Measurements from ENCODE around the gene TNIK. TPM values are rescaled to one million over a fixed set of nuclear protein-coding genes. Genes with fewer than 3 reads are reported as not detected.

Gene TNIK
- polyA plus RNA-seq, 1 of the 3 experiments (the other 2 are of a cell fraction) = 19.4 TPM

DNA sequence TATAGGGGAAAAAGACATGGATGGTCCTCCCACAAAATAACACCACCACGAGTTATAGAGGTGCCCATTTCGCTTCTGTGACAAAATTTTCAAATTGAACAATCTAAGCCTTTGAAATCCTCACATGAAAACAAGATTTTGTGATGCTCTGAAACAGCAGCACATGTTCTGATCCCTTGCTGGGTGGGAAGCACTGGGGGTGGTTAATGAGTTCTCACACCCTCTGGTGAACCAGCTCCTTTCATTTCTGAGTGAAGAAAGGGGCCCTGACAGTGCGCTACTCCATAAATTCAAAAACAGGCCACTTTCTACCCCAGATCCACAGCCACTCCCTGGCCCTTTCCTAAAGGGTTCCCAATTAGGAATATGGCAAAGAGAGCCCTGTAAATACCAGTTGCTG lies 129.3 kb downstream of the TNIK start (continued):
- TF ChIP-seq, protein P1, sequence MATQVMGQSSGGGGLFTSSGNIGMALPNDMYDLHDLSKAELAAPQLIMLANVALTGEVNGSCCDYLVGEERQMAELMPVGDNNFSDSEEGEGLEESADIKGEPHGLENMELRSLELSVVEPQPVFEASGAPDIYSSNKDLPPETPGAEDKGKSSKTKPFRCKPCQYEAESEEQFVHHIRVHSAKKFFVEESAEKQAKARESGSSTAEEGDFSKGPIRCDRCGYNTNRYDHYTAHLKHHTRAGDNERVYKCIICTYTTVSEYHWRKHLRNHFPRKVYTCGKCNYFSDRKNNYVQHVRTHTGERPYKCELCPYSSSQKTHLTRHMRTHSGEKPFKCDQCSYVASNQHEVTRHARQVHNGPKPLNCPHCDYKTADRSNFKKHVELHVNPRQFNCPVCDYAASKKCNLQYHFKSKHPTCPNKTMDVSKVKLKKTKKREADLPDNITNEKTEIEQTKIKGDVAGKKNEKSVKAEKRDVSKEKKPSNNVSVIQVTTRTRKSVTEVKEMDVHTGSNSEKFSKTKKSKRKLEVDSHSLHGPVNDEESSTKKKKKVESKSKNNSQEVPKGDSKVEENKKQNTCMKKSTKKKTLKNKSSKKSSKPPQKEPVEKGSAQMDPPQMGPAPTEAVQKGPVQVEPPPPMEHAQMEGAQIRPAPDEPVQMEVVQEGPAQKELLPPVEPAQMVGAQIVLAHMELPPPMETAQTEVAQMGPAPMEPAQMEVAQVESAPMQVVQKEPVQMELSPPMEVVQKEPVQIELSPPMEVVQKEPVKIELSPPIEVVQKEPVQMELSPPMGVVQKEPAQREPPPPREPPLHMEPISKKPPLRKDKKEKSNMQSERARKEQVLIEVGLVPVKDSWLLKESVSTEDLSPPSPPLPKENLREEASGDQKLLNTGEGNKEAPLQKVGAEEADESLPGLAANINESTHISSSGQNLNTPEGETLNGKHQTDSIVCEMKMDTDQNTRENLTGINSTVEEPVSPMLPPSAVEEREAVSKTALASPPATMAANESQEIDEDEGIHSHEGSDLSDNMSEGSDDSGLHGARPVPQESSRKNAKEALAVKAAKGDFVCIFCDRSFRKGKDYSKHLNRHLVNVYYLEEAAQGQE (IDR thresholded peaks at IDR 0.05; ENCODE audit: low read depth, low read length) = no peak

DNA sequence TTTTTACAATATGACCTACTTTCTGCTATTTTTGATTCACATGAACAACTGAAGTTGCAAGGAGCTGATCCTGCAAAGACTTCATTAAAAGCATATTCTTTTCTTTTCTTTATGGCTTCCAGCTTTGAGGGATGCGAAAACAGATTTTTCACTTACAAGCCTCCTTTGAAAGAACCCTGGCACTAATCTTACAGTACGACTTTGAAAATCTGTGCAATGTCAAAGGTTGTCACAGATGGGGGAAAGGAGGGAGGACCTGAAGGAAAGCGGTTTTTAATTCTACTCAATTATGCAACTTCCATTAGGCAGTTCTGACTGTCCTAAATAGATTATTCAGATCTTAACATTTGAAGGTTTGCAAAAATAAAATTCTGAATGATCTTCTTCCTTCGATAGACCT lies 130.5 kb downstream of the TNIK start:
- Histone ChIP-seq H3K36me3 (replicated peaks in 1 of 2; ENCODE audit: control insufficient read depth in 1 of 2, insufficient read depth in 2 of 2, low read length in 1 of 2) (no peaks in the 10 kb centered on the region), H4K20me1 (ENCODE audit: insufficient read depth) (no peaks in the 10 kb centered on the region; the same call in 1 of the 2 replicates), H3K79me2 (ENCODE audit: insufficient read depth) (0 out of 2 replicates have a peak, but pooled peaks cover 4% of the 10 kb centered on the region), H3K9ac (no peak overlapping the region), H3K4me2 (no peak overlapping the region), H3K9me3 (no peaks in the 10 kb centered on the region), H3K4me3 (ENCODE audit: low read depth in 2 of 2, low read length in 1 of 2) (no peak overlapping the region), H3K27me3 (ENCODE audit: insufficient read depth) (no peaks in the 10 kb centered on the region), H3K9me2 (no peaks in the 10 kb centered on the region), H3K27ac (ENCODE audit: low read depth in 2 of 2, low read length in 1 of 2) (no peak overlapping the region; a peak in 1 of 4 replicates), H3K4me1 (ENCODE audit: control insufficient read depth in 1 of 2, insufficient read depth in 2 of 2, low read depth in 1 of 2, low read length in 1 of 2) (no peaks in the 10 kb centered on the region; a peak in 2 of 4 replicates), H2AFZ (ENCODE audit: low read depth) (no peak overlapping the region), H3F3A (replicated peaks; ENCODE audit: insufficient read depth) (no peaks in the 10 kb centered on the region)
- 56% methylated on average over 4 of the region's 4 CpGs for WGBS (ENCODE audit: low lambda C conversion rate)
- no peak for TF ChIP-seq EZH2phosphoT487 (IDR thresholded peaks at IDR 0.05; ENCODE audit: borderline replicate concordance, low read depth)
- TF ChIP-seq RXRA (IDR thresholded peaks at IDR 0.05; ENCODE audit: borderline replicate concordance, low read depth) = no peak
- TF ChIP-seq GABPA (IDR thresholded peaks at IDR 0.05; ENCODE audit: low read depth) = no peak
- TF ChIP-seq, protein P2, sequence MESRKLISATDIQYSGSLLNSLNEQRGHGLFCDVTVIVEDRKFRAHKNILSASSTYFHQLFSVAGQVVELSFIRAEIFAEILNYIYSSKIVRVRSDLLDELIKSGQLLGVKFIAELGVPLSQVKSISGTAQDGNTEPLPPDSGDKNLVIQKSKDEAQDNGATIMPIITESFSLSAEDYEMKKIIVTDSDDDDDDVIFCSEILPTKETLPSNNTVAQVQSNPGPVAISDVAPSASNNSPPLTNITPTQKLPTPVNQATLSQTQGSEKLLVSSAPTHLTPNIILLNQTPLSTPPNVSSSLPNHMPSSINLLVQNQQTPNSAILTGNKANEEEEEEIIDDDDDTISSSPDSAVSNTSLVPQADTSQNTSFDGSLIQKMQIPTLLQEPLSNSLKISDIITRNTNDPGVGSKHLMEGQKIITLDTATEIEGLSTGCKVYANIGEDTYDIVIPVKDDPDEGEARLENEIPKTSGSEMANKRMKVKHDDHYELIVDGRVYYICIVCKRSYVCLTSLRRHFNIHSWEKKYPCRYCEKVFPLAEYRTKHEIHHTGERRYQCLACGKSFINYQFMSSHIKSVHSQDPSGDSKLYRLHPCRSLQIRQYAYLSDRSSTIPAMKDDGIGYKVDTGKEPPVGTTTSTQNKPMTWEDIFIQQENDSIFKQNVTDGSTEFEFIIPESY (IDR thresholded peaks at IDR 0.05; ENCODE audit: borderline replicate concordance, low read depth) = no peak
- TF ChIP-seq YY1 (IDR thresholded peaks at IDR 0.05; ENCODE audit: low read depth) = no peak
- TF ChIP-seq TCF12 (IDR thresholded peaks at IDR 0.05) = peak; percentile 17; the same call in 1 of the 2 replicates
- ChIA-PET CTCF (interaction anchor here (0.9 kb wide), 1 partner anchor 18 kb away, joined by 4 read pairs; no protein-coding TSS in a partner anchor), POLR2A (interaction anchor here (0.7 kb wide), 1 partner anchor 254 kb away, joined by 3 read pairs; no protein-coding TSS in a partner anchor)
- DNase-seq = no peak

DNA sequence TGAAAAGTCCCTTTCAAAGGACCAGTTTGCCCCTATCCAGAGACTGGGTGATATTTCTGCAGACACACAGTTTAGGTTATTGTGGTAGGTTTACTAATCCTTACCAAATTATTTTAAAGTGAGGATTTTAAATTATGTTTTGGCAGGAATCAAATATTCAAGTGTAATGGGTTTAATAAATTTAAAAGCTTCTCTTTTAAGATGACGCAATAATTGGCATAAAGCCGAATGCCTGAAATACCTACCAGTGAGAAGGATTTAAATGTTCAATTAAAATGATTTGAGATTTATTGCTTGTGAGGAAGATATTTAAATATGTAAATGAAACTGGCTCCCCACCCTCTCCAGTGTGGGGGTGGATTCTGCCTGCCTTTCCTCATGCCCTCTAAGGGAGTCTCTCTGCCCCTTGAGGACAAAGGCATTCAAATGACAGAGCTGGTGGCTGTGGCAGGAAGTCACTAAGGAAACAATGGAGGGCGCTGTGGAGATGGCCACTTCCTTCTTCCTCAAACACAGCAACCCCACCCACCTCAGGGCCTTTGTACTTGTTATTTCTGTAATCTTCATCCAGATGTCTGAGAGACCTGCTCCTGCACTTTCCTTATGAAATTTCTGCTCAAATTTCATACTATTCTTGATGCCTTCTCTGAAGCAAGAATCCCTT lies 131.7 kb downstream of the TNIK start:
- no peak overlapping the region for H3K9ac ChIP-seq
- H3K9me3 ChIP-seq = no peaks in the 10 kb centered on the region
- no peaks in the 10 kb centered on the region for H3K9me2 ChIP-seq
- 0 out of 2 replicates have a peak, but pooled peaks cover 4% of the 10 kb centered on the region for H3K79me2 ChIP-seq (ENCODE audit: insufficient read depth)
- no peaks in the 10 kb centered on the region for H3K36me3 ChIP-seq (replicated peaks in 1 of 2; ENCODE audit: control insufficient read depth in 1 of 2, insufficient read depth in 2 of 2, low read length in 1 of 2)
- ChIA-PET CTCF (no interaction called here), POLR2A (no interaction called here)
- no peak overlapping the region for H3K27ac ChIP-seq (ENCODE audit: low read depth in 2 of 2, low read length in 1 of 2)
- no peak overlapping the region for H3K4me3 ChIP-seq (ENCODE audit: low read depth in 2 of 2, low read length in 1 of 2)
- TF ChIP-seq, protein P3, sequence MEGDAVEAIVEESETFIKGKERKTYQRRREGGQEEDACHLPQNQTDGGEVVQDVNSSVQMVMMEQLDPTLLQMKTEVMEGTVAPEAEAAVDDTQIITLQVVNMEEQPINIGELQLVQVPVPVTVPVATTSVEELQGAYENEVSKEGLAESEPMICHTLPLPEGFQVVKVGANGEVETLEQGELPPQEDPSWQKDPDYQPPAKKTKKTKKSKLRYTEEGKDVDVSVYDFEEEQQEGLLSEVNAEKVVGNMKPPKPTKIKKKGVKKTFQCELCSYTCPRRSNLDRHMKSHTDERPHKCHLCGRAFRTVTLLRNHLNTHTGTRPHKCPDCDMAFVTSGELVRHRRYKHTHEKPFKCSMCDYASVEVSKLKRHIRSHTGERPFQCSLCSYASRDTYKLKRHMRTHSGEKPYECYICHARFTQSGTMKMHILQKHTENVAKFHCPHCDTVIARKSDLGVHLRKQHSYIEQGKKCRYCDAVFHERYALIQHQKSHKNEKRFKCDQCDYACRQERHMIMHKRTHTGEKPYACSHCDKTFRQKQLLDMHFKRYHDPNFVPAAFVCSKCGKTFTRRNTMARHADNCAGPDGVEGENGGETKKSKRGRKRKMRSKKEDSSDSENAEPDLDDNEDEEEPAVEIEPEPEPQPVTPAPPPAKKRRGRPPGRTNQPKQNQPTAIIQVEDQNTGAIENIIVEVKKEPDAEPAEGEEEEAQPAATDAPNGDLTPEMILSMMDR (IDR thresholded peaks at IDR 0.05) = peak; percentile 28; the same call in 1 of the 2 replicates
- no peak for TF ChIP-seq GATA2 (CRISPR knock-in tag; IDR thresholded peaks at IDR 0.05)
- H3K4me2 ChIP-seq = no peak overlapping the region
- H4K20me1 ChIP-seq (ENCODE audit: insufficient read depth) = no peaks in the 10 kb centered on the region; the same call in 1 of the 2 replicates
- DNase-seq = no peak
- no peaks in the 10 kb centered on the region for H3F3A ChIP-seq (replicated peaks; ENCODE audit: insufficient read depth)
- no peaks in the 10 kb centered on the region; a peak in 2 of 4 replicates for H3K4me1 ChIP-seq (ENCODE audit: control insufficient read depth in 1 of 2, insufficient read depth in 2 of 2, low read depth in 1 of 2, low read length in 1 of 2)
- 93% methylated on average over 2 of the region's 3 CpGs for WGBS (ENCODE audit: low lambda C conversion rate)
- H3K27me3 ChIP-seq (ENCODE audit: insufficient read depth) = no peaks in the 10 kb centered on the region
- H2AFZ ChIP-seq (ENCODE audit: low read depth) = no peak overlapping the region
